Measurements from ENCODE around the gene RNF13.

GRCh38 chr3:149879872-149880271 is 66.9 kb downstream of the RNF13 start:
- TF ChIP-seq CTCF (IDR thresholded peaks at IDR 0.05) (peak in 3 of 4 experiments; percentile 17 to 47 (median 25)), POLR2A (IDR thresholded peaks at IDR 0.05) (no peak), POLR2AphosphoS5 (IDR thresholded peaks at IDR 0.05) (no peak)

Measured in prostate gland (tissue), 2 donors.